Activated CD4-positive, alpha-beta T cell treated with anti-CD3 and anti-CD28 coated beads, Interleukin-2, Interleukin-4, amounts not matched to agents 100 ng/mL and 50 ng/mL, durations not matched to agents 16 hours and 8 hours (primary cell): ENCODE results near the gene FXN.
"Not testable (repeated sequence)": the region's sequence is repeated elsewhere in the genome, so short reads cannot be mapped to it uniquely, and the experiment has no call there.

Experiments used
- DNase-seq: peaks from one replicate; pipeline ENCODE4 v3.0.0-alpha.2; 2020; ENCODE audit warnings: low spot score

FXN gene

DNA sequence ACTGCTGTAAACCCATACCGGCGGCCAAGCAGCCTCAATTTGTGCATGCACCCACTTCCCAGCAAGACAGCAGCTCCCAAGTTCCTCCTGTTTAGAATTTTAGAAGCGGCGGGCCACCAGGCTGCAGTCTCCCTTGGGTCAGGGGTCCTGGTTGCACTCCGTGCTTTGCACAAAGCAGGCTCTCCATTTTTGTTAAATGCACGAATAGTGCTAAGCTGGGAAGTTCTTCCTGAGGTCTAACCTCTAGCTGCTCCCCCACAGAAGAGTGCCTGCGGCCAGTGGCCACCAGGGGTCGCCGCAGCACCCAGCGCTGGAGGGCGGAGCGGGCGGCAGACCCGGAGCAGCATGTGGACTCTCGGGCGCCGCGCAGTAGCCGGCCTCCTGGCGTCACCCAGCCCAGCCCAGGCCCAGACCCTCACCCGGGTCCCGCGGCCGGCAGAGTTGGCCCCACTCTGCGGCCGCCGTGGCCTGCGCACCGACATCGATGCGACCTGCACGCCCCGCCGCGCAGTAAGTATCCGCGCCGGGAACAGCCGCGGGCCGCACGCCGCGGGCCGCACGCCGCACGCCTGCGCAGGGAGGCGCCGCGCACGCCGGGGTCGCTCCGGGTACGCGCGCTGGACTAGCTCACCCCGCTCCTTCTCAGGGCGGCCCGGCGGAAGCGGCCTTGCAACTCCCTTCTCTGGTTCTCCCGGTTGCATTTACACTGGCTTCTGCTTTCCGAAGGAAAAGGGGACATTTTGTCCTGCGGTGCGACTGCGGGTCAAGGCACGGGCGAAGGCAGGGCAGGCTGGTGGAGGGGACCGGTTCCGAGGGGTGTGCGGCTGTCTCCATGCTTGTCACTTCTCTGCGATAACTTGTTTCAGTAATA, at the start of gene FXN:
Gene FXN, plus strand, starts transcription at position 315 of the 871 bp plus-strand sequence. Its CDS starts 31 bp downstream, at position 346.
- peak; percentile 89 for DNase-seq

- not testable (repeated sequence) for DNase-seq
These were observed 48.6 kb upstream of the FXN start for GRCh38 chr9:68986949-68987348.

- no peak for DNase-seq
These were observed 44.1 kb upstream of the FXN start for GRCh38 chr9:68991457-68991856.

- DNase-seq: no peak
These were observed 39.8 kb upstream of the FXN start for GRCh38 chr9:68995776-68996175.

DNA sequence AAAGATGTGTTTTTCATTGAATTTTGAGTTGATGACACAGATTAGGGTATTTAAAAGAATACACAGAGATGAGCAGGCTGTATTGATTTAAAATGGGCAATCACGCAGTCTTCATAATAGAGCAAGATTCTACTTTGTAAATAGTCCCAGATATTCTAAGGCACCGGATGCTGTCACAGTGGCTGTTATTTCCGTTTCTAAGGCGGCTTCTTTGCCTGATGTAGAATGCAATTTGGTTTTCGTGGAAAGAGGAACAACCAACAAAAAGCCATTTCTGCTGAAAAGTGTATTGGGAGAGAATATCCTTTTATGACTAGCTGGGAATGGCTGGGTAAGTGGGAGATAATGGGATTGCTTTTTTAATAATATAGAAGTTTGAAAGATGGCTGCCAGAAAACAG, 39.1 kb upstream of the FXN start:
- DNase-seq: no peak

DNA sequence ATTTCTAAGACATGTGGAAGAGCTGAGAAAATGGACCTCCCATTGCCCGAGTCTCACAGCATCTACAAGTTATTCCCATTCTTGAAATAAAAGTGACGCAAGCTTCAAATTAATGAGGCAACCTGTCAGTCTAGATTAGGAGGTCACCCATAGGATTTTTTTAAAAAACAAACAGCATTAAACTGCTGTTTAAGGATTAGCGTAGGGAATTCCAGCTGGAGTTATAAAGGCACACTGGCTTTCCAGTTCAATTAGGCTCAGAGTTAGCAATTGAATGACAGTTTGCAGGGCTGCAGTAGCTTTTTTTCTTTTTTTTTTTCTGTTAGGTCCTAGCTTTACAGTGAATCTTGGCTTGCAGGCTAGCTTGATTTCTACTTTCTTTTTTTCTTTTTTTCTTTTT, 37.9 kb upstream of the FXN start:
- DNase-seq: no peak

DNA sequence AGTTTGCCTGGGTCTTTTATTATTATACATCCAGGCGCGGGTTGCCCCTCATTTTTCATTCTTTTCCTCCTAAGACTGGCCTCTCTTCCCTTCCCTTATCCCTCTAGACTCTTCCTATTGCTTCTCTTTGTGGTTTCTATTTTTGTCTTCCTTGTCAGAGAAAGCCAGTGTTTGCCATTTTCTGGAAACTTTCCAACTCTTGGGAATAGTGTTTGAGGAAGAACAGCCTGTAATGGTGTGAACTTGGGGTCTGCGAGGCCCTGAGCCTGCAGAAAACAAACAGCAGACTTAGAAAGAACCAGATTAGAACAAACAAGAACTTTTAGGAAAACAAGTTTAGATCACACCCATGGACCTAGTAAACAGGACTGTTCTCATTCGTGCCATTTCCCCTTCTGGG, 37.2 kb upstream of the FXN start:
- DNase-seq: no peak

DNA sequence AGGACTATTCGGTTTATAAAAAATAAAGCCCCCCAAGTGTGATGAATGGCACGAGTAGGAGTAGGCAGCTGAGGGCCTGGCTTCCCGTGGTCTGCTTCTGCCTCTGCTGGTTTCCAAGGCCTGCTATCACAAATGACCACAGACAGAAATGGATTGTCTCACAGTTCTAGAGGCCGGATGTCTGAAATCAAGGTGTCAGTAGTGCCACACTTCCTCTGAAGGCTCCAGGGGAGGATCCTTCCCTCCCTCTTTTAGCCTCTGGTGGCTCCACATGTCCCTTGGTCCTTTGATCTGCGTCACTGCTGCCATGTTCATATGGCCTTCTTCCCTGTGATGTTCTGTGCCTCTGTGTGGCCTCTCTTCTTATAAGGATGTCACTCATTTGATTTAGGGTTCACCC, 36.7 kb upstream of the FXN start:
- no peak for DNase-seq

DNA sequence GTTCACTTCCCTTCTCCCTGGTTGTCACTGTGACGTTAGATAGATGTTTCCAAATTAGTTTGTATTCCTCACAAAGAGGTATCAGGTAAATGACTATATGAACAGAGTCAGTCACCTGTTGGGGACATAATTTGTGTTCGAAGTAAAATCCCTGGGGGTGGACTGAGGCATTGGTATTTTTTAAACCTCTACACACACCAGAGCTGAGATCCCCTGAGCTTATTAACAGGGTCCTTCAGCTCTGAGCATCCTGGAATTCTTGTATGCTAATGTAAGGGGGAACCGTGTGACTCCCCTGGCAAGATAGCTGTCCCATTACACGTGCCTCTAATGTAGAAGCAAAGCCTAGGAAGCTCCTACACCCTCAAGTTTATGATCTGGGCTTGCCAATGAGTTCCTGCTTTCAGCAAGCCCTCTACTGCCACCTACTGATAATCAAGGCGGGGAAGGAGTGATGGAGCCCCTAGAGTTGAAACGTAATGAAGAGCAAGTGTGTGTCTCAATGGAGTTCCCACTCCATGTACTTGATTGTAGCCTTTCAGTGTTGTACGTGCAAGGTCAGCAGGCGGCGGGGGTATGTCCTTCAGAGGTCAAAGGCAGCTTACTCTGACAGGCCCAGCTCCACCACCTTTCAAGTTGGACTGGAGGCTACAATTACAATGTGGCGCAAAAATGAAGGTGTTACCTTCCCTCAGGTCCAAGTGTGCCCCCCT, 36.0 kb upstream of the FXN start:
- peak; percentile 88 for DNase-seq

DNA sequence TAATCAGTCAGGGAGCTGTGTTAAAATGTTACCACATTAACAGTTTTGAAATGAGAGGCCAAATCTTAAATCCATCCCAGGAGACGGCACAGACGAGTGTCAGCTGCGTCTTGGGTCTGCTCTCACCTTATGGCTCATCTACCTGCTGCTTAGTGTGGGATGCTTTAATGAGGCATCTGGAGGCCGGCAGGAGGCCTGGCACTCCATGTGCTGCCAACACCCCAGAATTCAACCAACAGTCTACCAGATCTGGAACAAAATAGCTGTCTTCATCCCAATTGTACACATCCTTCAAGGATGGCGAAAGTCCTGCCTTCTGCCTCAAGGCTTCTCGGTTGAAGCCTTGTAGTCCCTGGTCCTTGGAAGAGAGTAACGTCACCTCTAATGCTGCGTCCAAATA, 33.6 kb upstream of the FXN start:
- DNase-seq: no peak

- DNase-seq: no peak
These were observed 32.5 kb upstream of the FXN start for GRCh38 chr9:69003051-69003450.

- DNase-seq: no peak
These were observed 30.7 kb upstream of the FXN start for GRCh38 chr9:69004836-69005235.

- no peak for DNase-seq
These were observed 25.8 kb upstream of the FXN start for GRCh38 chr9:69009708-69010107.

- no peak for DNase-seq
These were observed 22.7 kb upstream of the FXN start for GRCh38 chr9:69012696-69013381.

- DNase-seq: no peak
These were observed 22.2 kb upstream of the FXN start for GRCh38 chr9:69013382-69013727.

DNA sequence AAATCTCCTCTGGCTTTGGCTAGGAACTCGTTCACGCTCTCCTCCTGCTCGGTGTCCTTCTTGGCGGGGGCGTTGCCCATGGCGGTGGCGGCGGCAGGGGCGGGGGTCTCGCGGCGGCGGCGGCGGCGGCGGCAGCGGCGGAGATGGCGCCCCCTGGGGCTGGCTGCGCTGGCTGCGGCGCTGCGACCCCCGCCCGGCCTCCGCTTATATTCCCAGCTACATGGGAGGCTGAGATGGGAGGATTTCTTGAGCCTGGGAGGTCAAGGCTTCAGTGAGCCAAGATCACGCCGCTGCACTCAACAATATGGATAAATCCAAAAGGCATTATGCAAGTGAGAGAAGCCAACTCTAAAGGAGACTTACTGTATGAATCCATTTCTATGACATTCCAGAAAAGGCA, 21.5 kb upstream of the FXN start, which contains the start of gene PRKACG:
Gene PRKACG, minus strand, starts transcription at position 101 of the 400 bp plus-strand sequence. Its CDS starts 21 bp downstream, at position 80.
- no peak for DNase-seq

- no peak for DNase-seq
These were observed 19.1 kb upstream of the FXN start for GRCh38 chr9:69016191-69017096.

GRCh38 chr9:69018737-69019136, 16.8 kb upstream of the FXN start:
- no peak for DNase-seq

DNA sequence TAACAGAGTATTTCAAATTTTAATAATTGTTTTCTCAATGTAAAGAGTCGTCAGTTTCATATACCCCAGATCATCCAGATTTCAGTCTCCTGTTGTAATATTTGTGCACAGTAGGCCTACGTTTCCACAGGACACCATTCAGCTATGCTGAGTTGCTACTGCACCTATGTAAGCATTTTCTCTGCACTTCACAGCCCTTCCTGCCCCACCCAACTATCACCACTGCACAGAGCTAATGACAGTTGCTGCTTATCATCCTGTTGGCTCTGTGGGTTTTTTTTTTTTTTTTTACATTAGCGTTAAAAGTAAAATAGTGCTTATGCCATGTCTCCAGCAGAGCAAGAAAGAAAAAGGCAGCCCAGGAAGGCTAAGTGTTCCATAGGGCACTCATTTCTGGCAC, 15.7 kb upstream of the FXN start:
- DNase-seq: no peak

GRCh38 chr9:69020301-69021145, 15.0 kb upstream of the FXN start:
- DNase-seq: no peak

DNA sequence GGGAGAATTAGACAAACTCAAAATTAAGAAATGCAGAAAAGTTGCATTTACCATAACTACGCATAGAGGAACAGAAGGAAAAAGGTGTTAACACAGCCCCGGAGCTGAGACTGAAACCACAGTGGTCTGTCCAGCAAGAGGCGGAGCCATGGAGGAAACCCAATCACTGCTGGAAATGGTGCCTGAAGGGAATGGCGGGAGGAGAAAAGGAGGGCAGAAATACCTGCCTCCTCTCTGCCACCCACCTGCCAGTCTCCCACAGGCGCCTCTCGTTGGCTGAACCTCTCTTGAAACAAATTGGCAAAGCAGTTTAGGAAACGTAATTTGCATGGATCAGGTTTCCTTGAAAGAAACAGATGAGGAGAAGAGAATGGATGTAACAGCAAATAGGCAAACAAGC, 11.9 kb upstream of the FXN start:
- no peak for DNase-seq
